Astrocyte of the cerebellum (primary cell): ENCODE results near the gene FLNB.

ENCODE experiments used
- DNase-seq: peaks from one replicate; pipeline ENCODE4 v3.0.0-alpha.2; 2011; ENCODE audit warnings: low read depth
- H3K4me3 ChIP-seq: 2 replicates; pipeline ENCODE4 v1.5.1; 2011; ENCODE audit warnings: mild to moderate bottlenecking, low read depth, low read length, moderate library complexity
- in situ Hi-C: cut with HindIII; loops from 2 replicates; pipeline ENCODE4 v1.10.0; 2017; ENCODE audit warnings: low sequenced_read_pairs
- TF ChIP-seq, protein P1 (sequence below): IDR thresholded peaks from 2 replicates; pipeline ENCODE4 v1.5.1; 2012; ENCODE audit warnings: low read length, low read depth, moderate library complexity, mild to moderate bottlenecking; ENCODE audit errors: missing control alignments

Gene FLNB

DNA sequence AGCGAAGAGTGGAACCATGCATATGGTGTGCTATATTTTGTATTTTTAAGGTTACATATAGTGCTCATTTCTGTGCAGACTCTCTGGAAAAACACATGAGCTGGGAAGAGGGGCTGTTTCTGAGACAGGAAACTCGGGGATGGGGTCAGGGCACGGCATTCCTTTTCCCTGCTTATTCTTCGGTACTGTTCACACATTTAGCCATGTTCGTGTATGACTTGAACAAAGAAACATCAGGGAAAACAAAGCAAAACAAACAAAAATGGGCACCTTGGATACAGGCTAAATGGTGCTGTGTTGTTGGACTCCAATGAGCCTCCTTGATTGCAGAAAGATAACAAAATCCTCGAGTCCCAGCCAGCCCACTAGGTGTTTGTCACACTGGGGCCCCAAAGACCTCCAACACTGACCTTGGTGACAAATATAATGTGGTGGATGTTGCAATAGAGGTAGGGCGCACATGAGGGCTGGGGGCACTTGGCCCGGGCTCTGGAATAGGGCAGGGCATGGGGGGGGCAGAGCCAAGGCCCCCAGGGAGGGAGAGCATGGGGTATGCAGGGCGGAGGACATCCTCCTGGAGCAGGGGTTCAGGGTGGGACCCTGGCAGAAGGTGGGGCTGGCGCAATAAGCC is 183.3 kb downstream of the FLNB start:
- H3K4me3 ChIP-seq = no peak overlapping the region
- in situ Hi-C loops = loop anchor here (5.0 kb wide), 1 partner anchor 96 kb away; no protein-coding TSS in a partner anchor
- DNase-seq = no peak
- TF ChIP-seq, protein P1, sequence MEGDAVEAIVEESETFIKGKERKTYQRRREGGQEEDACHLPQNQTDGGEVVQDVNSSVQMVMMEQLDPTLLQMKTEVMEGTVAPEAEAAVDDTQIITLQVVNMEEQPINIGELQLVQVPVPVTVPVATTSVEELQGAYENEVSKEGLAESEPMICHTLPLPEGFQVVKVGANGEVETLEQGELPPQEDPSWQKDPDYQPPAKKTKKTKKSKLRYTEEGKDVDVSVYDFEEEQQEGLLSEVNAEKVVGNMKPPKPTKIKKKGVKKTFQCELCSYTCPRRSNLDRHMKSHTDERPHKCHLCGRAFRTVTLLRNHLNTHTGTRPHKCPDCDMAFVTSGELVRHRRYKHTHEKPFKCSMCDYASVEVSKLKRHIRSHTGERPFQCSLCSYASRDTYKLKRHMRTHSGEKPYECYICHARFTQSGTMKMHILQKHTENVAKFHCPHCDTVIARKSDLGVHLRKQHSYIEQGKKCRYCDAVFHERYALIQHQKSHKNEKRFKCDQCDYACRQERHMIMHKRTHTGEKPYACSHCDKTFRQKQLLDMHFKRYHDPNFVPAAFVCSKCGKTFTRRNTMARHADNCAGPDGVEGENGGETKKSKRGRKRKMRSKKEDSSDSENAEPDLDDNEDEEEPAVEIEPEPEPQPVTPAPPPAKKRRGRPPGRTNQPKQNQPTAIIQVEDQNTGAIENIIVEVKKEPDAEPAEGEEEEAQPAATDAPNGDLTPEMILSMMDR = no peak

DNA sequence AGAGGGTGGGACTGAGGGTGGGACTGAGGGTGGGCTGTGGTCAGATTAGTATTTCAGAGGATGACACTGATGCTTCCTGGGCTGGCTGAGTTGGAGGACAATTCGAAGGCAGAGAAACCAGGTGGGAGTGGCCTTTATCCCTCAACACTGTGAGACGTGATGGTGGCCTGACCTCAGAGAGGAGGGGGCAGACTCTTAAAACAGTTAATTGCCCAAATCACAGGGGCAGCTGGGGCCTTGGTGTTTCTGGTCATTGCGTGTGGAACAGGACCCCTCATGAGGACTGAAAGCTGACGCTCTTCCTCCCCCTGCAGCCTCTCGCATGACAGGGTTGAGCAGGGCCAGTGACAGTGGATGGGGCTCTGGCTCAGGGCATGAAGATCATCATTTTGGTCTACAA is 183.8 kb downstream of the FLNB start:
- in situ Hi-C loops = loop anchor here (5.0 kb wide), 1 partner anchor 95 kb away; no protein-coding TSS in a partner anchor
- TF ChIP-seq, protein P1 = no peak
- H3K4me3 ChIP-seq = no peak overlapping the region
- no peak for DNase-seq

DNA sequence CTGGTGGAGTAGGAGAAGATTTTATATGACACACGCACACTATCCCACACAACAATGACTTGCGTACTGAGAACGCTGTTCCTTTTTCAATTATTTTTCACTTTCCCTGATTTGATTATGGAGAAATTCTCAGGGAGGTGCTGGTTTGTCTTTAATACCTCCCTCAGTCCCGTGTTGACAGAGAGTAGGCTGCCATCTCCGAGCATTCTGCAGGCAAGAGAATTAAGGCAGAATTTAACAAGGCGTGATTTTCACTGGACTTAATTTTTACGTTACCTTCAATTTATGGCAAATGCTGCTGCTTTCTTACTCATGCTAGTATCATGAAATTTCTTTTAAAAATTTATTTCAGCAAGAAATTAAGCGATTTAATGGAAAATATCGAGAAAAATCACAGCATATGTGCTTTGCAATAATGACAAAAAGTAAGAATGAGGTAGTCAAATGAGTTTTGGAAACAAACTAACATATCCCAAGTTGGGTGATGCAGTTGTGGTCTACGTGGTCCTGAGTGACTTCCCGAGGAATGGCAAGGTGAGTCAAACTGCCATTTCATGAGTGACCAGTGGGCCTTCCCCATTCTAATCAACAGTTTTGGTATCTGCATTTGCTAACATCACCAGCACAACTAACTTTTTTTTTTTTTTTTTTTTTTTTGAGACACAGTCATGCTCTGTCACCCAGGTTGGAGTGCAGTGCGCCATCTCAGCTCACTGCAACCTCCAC is 185.6 kb downstream of the FLNB start:
- TF ChIP-seq, protein P1 = no peak
- DNase-seq = no peak
- H3K4me3 ChIP-seq = no peak overlapping the region
- in situ Hi-C loops = loop anchor here (5.0 kb wide), 1 partner anchor 93 kb away; no protein-coding TSS in a partner anchor

DNA sequence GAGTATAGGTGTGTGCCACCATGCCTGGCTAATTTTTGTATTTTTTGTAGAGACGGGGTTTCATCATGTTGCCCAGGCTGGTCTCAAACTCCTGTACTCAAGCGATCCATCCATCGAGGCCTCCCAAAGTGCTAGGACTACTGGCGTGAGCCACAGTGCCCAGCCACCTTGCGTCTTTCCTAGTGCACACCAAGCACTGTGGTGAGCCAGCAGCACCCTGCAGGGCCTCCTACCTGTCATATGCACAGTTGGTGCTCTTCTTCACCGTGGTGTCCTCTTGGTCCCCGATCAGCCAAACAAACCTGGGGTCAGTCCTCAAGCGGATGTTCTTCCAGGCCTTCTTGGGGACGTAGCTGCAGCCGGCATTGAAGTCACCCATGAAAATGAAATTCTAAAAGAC is 189.4 kb downstream of the FLNB start:
- no peak for DNase-seq
- in situ Hi-C loops = no loop called here
- no peak overlapping the region for H3K4me3 ChIP-seq
- TF ChIP-seq, protein P1 = no peak

DNA sequence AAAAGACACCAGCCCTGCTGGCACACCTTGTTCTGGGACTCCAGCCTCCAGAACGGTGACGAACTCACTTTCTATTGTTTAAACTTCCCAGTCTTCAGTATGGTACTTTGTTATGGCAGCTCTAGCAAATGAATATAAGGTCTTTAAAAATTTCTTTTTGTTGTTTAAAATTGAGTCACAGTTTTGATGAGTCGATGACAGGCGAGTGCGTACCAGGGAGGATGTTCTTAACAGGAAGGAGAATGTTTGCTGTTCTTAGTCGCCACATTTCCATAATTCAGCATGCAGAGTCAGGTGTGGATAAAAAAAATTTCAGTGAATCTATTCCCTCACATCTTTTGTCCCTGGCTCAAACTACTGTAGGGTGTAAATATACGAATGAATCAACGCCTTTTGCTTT is 190.1 kb downstream of the FLNB start:
- DNase-seq = no peak
- TF ChIP-seq, protein P1 = no peak
- in situ Hi-C loops = no loop called here
- H3K4me3 ChIP-seq = no peak overlapping the region

DNA sequence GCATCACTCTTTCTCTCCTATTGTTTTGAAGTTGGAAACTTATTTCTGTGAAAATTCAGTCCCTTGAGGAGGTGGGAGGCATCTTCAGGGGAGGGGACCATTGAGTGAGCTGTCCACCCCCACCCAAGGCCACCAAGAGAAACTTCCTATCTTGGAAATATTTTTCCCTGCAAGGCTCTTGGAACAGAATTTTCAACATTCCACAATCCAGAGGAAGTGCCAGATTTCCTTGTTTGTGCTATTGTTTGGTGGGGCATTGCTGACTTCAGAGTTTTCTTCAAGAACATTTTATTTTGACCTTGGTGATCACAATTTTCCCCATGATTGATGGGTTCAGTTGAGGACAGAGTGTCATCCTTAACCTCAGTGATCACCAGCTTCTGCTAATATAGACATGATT is 190.6 kb downstream of the FLNB start:
- no peak overlapping the region for H3K4me3 ChIP-seq
- in situ Hi-C loops = no loop called here
- TF ChIP-seq, protein P1 = no peak
- DNase-seq = no peak
